DOHH2 (cell line): ENCODE data around the gene AANAT.

ENCODE experiments used
- CTCF ChIP-seq: fragments of 200-600 bp; sonication (generic); IDR thresholded peaks from one replicate; pipeline ENCODE4 v1.5.1; 2014; ENCODE audit warnings: antibody characterized with exemption, mild to moderate bottlenecking, low read depth, low read length; ENCODE audit not compliant: poor library complexity, severe bottlenecking
- EZH2phosphoT487 ChIP-seq: fragments of 200-600 bp; sonication (generic); IDR thresholded peaks from 2 replicates; pipeline ENCODE4 v1.6.1; 2017; ENCODE audit warnings: borderline replicate concordance, mild to moderate bottlenecking, antibody characterized with exemption, low read length, moderate library complexity, mixed read lengths

GRCh38 chr17:76504117-76504516 lies 36.7 kb downstream of the AANAT start:
- no peak for TF ChIP-seq CTCF
- no peak for TF ChIP-seq EZH2phosphoT487
